GM23338 (cell line): Measurements from ENCODE around the gene NUP42. TPM values are rescaled to one million over a fixed set of nuclear protein-coding genes. Genes with fewer than 3 reads are reported as not detected.

Experiments
- ATAC-seq: fragments of 200-7000 bp; cut with Tn5 transposase; 3 replicates; pipeline ENCODE4 v1.9.1; 2020
- DNase-seq: peaks from one replicate; pipeline ENCODE4 v3.0.0-alpha.2; 2015; ENCODE audit warnings: low spot score
- H2AFZ ChIP-seq: fragments of 200-600 bp; sonication (generic); 2 replicates; pipeline ENCODE4 v1.8.0; 2016; ENCODE audit warnings: antibody characterized with exemption, mild to moderate bottlenecking, moderate library complexity
- H3F3A ChIP-seq: fragments of 200-600 bp; sonication (generic); replicated peaks from 2 replicates; pipeline ENCODE4 v1.8.0; 2017; ENCODE audit warnings: antibody characterized with exemption, mixed run types, low read depth
- H3K27ac ChIP-seq: fragments of 200-600 bp; sonication (generic); 2 replicates; pipeline ENCODE4 v1.6.1; 2016; ENCODE audit warnings: low read depth
- H3K27me3 ChIP-seq: fragments of 200-600 bp; sonication (generic); 2 replicates; pipeline ENCODE4 v1.8.0; 2016; ENCODE audit warnings: mild to moderate bottlenecking, mixed run types, moderate library complexity; ENCODE audit not compliant: insufficient read depth
- H3K36me3 ChIP-seq: fragments of 200-600 bp; sonication (generic); 2 replicates; pipeline ENCODE4 v1.8.0; 2016; ENCODE audit warnings: mild to moderate bottlenecking; ENCODE audit not compliant: insufficient read depth
- H3K4me1 ChIP-seq: fragments of 200-600 bp; sonication (generic); 2 replicates; pipeline ENCODE4 v1.8.0; 2016; ENCODE audit warnings: mild to moderate bottlenecking, moderate library complexity; ENCODE audit not compliant: insufficient read depth
- H3K4me2 ChIP-seq: fragments of 200-600 bp; sonication (generic); 2 replicates; pipeline ENCODE4 v1.7.1; 2017; ENCODE audit warnings: mixed run types
- H3K4me3 ChIP-seq: fragments of 200-600 bp; sonication (generic); 2 replicates; pipeline ENCODE4 v1.6.1; 2016; ENCODE audit warnings: mixed run types
- H3K79me2 ChIP-seq: fragments of 200-600 bp; sonication (generic); replicated peaks from 2 replicates; pipeline ENCODE4 v1.8.0; 2017; ENCODE audit warnings: mild to moderate bottlenecking; ENCODE audit not compliant: insufficient read depth
- H3K9me2 ChIP-seq: fragments of 200-600 bp; sonication (generic); 2 replicates; pipeline ENCODE4 v1.8.0; 2017; ENCODE audit not compliant: insufficient read depth
- H4K20me1 ChIP-seq: fragments of 200-600 bp; sonication (generic); replicated peaks from 2 replicates; pipeline ENCODE4 v1.8.0; 2017; ENCODE audit warnings: mild to moderate bottlenecking; ENCODE audit not compliant: insufficient read depth
- H3K27ac Mint-ChIP-seq: 2 replicates; pipeline ENCODE4 v1.8.0; 2020; ENCODE audit warnings: inconsistent platforms, mild to moderate bottlenecking, moderate library complexity, mixed read lengths
- H3K27me3 Mint-ChIP-seq: 3 replicates; pipeline ENCODE4 v1.8.0; 2022; ENCODE audit warnings: low read depth, mild to moderate bottlenecking, moderate library complexity, mixed read lengths, inconsistent platforms; ENCODE audit not compliant: insufficient read depth, poor library complexity
- H3K36me3 Mint-ChIP-seq: 3 replicates; pipeline ENCODE4 v1.8.0; 2021; ENCODE audit warnings: low read depth, mild to moderate bottlenecking, inconsistent platforms, moderate library complexity, mixed read lengths
- H3K4me1 Mint-ChIP-seq: 3 replicates; pipeline ENCODE4 v1.8.0; 2020; ENCODE audit warnings: mild to moderate bottlenecking, inconsistent platforms, mixed read lengths
- H3K4me3 Mint-ChIP-seq: 3 replicates; pipeline ENCODE4 v1.8.0; 2021; ENCODE audit warnings: moderate library complexity, mild to moderate bottlenecking, inconsistent platforms, mixed read lengths
- H3K9me3 Mint-ChIP-seq: 3 replicates; pipeline ENCODE4 v1.8.0; 2020; ENCODE audit warnings: moderate library complexity, mild to moderate bottlenecking, inconsistent platforms, mixed read lengths
- CREB1 ChIP-seq: fragments of 250-450 bp; sonication (Bioruptor Pico); IDR thresholded peaks from 2 replicates; pipeline ENCODE4 v1.5.0; 2020; ENCODE audit warnings: low read depth, mild to moderate bottlenecking, moderate library complexity
- EZH2 ChIP-seq: fragments of 200-600 bp; sonication (generic); IDR thresholded peaks from one replicate; pipeline ENCODE4 v1.8.0; 2017; ENCODE audit warnings: antibody characterized with exemption, mild to moderate bottlenecking, low read depth; ENCODE audit not compliant: unreplicated experiment
- EZH2phosphoT487 ChIP-seq: fragments of 200-600 bp; sonication (generic); IDR thresholded peaks from one replicate; pipeline ENCODE4 v1.8.1; 2018; ENCODE audit warnings: antibody characterized with exemption; ENCODE audit not compliant: unreplicated experiment
- JUNB ChIP-seq: IDR thresholded peaks from one replicate; pipeline ENCODE4 v1.6.1; 2016; ENCODE audit warnings: antibody characterized with exemption; ENCODE audit not compliant: unreplicated experiment
- NANOG ChIP-seq: IDR thresholded peaks from 2 replicates; pipeline ENCODE4 v1.6.1; 2016; ENCODE audit warnings: antibody characterized with exemption, borderline replicate concordance
- POLR2AphosphoS5 ChIP-seq: IDR thresholded peaks from 2 replicates; pipeline ENCODE4 v1.6.1; 2016; ENCODE audit warnings: antibody characterized with exemption, low read depth
- STAT1 ChIP-seq: IDR thresholded peaks from one replicate; pipeline ENCODE4 v1.6.1; 2016; ENCODE audit warnings: antibody characterized with exemption; ENCODE audit not compliant: unreplicated experiment
- ZNF114 ChIP-seq: fragments of 250-450 bp; sonication (Bioruptor Pico); IDR thresholded peaks from 2 replicates; pipeline ENCODE4 v1.5.0; 2020; ENCODE audit warnings: mild to moderate bottlenecking, moderate library complexity
- ZNF331 ChIP-seq: fragments of 250-450 bp; sonication (Bioruptor Pico); IDR thresholded peaks from 2 replicates; pipeline ENCODE4 v1.5.0; 2020; ENCODE audit warnings: low read depth, mild to moderate bottlenecking, moderate library complexity
- polyA plus RNA-seq: library from polyadenylated mRNA; unstranded; fragments of >200 nt; fragmentation: Nextera tagmentation; extraction: Ambion mirVana; gene quantifications from 2 replicates; pipeline ENCODE4 v1.2.1, GENCODE V29; 2016
- total RNA-seq: library from RNA; depleted of rRNA; stranded (reverse); fragments of >200 nt; shearing (Covaris generic); gene quantifications from 2 replicates; pipeline ENCODE4 v1.2.3, GENCODE V29; 2014
- TF ChIP-seq, protein P1 (sequence below), 2 experiments: fragments of 200-600 bp in 1 of 2; sonication (generic) in 1 of 2; conservative IDR thresholded peaks; 2 replicates each; pipeline versions ENCODE4 v1.5.1 to v1.6.1; 2016 to 2017; ENCODE audit warnings: antibody characterized with exemption in 2 of 2, low read depth in 2 of 2, mild to moderate bottlenecking in 2 of 2, moderate library complexity in 1 of 2
- TF ChIP-seq, protein P2 (sequence below): IDR thresholded peaks from 2 replicates; pipeline ENCODE4 v1.6.1; 2016; ENCODE audit warnings: antibody characterized with exemption
- TF ChIP-seq, protein P3 (sequence below): fragments of 250-450 bp; sonication (Bioruptor Pico); IDR thresholded peaks from 2 replicates; pipeline ENCODE4 v1.5.0; 2020; ENCODE audit warnings: mild to moderate bottlenecking, moderate library complexity

NUP42 gene
- total and polyA plus RNA-seq, 2 experiments from 2014 or later, result 39.1 to 42.7 TPM

DNA sequence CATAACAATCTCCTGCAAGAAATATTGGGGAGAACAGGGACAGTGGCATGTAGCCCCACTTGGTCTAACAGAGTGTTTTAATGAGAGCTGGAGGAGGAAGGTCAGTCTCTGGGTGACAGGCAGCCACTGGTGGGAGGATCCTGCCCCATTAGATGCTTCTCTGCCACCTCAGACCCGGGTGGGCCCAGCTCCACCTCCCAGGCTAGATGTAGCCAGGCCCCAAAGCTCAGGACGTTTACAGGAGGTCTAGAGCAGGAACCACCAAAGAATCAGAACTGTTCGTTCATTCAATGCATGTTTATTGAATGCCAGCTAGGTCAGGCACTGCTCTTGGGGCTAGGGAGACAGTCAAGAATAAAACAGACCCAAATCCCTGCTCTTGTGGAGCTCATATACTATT, 36.3 kb downstream of the NUP42 start:
- Mint-ChIP-seq H3K27me3 (peaks cover 5% of the 10 kb centered on the region), H3K4me3 (no peak overlapping the region), H3K36me3 (no peaks in the 10 kb centered on the region), H3K9me3 (no peaks in the 10 kb centered on the region), H3K27ac (no peak overlapping the region), H3K4me1 (peaks cover 16% of the 10 kb centered on the region; the same call in 2 of the 3 replicates)
- Histone ChIP-seq H3K27ac (no peak overlapping the region), H3K4me1 (peaks cover 8% of the 10 kb centered on the region; the same call in 1 of the 2 replicates), H3K9me2 (0 out of 2 replicates have a peak, but pooled peaks cover 4% of the 10 kb centered on the region), H3K36me3 (no peaks in the 10 kb centered on the region), H3F3A (no peaks in the 10 kb centered on the region), H3K4me2 (no peak overlapping the region), H4K20me1 (no peaks in the 10 kb centered on the region), H2AFZ (peak overlapping the region; percentile 78; the same call in 1 of the 2 replicates), H3K4me3 (no peak overlapping the region), H3K27me3 (no peaks in the 10 kb centered on the region), H3K79me2 (no peaks in the 10 kb centered on the region)
- no peak for TF ChIP-seq POLR2AphosphoS5
- ATAC-seq (no peak), DNase-seq (no peak)

DNA sequence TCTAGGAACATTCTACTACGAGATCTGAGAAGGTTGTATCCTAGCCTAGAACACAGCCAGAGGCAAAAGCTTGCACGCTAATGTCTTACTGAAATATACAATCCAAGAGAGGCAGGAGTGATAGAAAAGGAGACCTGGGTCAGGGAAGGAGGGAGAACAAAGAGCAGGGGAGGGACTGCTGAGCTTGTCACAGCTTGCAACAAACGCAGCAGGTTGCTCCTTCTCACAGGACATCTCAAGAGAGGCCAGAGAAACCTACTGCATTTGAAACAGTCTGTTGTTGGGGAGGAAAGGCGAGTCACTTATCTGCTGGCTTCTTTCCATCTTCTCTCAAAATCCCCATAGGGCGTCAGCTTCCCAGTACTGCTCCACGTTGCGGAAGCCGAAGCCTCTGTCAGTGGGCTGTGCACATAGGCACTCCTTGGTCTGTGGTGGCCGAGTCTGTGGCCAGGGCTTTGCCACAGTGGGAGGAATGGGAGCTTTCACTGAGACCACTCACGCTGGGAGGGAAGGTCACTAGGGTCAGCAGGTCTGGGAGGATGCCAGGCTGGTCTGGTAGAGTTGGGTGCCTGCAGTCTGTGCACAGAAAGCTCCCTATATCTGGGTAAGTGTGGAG, 39.0 kb downstream of the NUP42 start:
- no peak overlapping the region for H3K27ac Mint-ChIP-seq
- H3K27me3 Mint-ChIP-seq, result peaks cover 2% of the 10 kb centered on the region
- peaks cover 13% of the 10 kb centered on the region; the same call in 2 of the 3 replicates for H3K4me1 Mint-ChIP-seq
- Histone ChIP-seq H3K4me3 (no peak overlapping the region), H3K27ac (no peak overlapping the region), H3K79me2 (no peaks in the 10 kb centered on the region), H3K36me3 (no peaks in the 10 kb centered on the region), H2AFZ (peak overlapping the region; percentile 76), H3K4me1 (peaks cover 8% of the 10 kb centered on the region; the same call in 1 of the 2 replicates), H3K9me2 (no peaks in the 10 kb centered on the region), H4K20me1 (no peaks in the 10 kb centered on the region), H3F3A (no peaks in the 10 kb centered on the region), H3K4me2 (no peak overlapping the region), H3K27me3 (no peaks in the 10 kb centered on the region)
- ATAC-seq, result peak; percentile 59
- no peak overlapping the region for H3K4me3 Mint-ChIP-seq
- no peak for DNase-seq
- H3K9me3 Mint-ChIP-seq, result no peaks in the 10 kb centered on the region
- no peaks in the 10 kb centered on the region for H3K36me3 Mint-ChIP-seq
- no peak for TF ChIP-seq EZH2
- TF ChIP-seq JUNB, result no peak
- no peak for TF ChIP-seq STAT1
- TF ChIP-seq, protein P1, sequence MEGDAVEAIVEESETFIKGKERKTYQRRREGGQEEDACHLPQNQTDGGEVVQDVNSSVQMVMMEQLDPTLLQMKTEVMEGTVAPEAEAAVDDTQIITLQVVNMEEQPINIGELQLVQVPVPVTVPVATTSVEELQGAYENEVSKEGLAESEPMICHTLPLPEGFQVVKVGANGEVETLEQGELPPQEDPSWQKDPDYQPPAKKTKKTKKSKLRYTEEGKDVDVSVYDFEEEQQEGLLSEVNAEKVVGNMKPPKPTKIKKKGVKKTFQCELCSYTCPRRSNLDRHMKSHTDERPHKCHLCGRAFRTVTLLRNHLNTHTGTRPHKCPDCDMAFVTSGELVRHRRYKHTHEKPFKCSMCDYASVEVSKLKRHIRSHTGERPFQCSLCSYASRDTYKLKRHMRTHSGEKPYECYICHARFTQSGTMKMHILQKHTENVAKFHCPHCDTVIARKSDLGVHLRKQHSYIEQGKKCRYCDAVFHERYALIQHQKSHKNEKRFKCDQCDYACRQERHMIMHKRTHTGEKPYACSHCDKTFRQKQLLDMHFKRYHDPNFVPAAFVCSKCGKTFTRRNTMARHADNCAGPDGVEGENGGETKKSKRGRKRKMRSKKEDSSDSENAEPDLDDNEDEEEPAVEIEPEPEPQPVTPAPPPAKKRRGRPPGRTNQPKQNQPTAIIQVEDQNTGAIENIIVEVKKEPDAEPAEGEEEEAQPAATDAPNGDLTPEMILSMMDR (conservative IDR thresholded peaks at IDR 0.05; ENCODE audit: low read depth in 2 of 2), result no peak
- TF ChIP-seq, protein P2, sequence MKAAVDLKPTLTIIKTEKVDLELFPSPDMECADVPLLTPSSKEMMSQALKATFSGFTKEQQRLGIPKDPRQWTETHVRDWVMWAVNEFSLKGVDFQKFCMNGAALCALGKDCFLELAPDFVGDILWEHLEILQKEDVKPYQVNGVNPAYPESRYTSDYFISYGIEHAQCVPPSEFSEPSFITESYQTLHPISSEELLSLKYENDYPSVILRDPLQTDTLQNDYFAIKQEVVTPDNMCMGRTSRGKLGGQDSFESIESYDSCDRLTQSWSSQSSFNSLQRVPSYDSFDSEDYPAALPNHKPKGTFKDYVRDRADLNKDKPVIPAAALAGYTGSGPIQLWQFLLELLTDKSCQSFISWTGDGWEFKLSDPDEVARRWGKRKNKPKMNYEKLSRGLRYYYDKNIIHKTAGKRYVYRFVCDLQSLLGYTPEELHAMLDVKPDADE, result no peak
- no peak for TF ChIP-seq ZNF114 (CRISPR knock-in tag)
- TF ChIP-seq, protein P3, sequence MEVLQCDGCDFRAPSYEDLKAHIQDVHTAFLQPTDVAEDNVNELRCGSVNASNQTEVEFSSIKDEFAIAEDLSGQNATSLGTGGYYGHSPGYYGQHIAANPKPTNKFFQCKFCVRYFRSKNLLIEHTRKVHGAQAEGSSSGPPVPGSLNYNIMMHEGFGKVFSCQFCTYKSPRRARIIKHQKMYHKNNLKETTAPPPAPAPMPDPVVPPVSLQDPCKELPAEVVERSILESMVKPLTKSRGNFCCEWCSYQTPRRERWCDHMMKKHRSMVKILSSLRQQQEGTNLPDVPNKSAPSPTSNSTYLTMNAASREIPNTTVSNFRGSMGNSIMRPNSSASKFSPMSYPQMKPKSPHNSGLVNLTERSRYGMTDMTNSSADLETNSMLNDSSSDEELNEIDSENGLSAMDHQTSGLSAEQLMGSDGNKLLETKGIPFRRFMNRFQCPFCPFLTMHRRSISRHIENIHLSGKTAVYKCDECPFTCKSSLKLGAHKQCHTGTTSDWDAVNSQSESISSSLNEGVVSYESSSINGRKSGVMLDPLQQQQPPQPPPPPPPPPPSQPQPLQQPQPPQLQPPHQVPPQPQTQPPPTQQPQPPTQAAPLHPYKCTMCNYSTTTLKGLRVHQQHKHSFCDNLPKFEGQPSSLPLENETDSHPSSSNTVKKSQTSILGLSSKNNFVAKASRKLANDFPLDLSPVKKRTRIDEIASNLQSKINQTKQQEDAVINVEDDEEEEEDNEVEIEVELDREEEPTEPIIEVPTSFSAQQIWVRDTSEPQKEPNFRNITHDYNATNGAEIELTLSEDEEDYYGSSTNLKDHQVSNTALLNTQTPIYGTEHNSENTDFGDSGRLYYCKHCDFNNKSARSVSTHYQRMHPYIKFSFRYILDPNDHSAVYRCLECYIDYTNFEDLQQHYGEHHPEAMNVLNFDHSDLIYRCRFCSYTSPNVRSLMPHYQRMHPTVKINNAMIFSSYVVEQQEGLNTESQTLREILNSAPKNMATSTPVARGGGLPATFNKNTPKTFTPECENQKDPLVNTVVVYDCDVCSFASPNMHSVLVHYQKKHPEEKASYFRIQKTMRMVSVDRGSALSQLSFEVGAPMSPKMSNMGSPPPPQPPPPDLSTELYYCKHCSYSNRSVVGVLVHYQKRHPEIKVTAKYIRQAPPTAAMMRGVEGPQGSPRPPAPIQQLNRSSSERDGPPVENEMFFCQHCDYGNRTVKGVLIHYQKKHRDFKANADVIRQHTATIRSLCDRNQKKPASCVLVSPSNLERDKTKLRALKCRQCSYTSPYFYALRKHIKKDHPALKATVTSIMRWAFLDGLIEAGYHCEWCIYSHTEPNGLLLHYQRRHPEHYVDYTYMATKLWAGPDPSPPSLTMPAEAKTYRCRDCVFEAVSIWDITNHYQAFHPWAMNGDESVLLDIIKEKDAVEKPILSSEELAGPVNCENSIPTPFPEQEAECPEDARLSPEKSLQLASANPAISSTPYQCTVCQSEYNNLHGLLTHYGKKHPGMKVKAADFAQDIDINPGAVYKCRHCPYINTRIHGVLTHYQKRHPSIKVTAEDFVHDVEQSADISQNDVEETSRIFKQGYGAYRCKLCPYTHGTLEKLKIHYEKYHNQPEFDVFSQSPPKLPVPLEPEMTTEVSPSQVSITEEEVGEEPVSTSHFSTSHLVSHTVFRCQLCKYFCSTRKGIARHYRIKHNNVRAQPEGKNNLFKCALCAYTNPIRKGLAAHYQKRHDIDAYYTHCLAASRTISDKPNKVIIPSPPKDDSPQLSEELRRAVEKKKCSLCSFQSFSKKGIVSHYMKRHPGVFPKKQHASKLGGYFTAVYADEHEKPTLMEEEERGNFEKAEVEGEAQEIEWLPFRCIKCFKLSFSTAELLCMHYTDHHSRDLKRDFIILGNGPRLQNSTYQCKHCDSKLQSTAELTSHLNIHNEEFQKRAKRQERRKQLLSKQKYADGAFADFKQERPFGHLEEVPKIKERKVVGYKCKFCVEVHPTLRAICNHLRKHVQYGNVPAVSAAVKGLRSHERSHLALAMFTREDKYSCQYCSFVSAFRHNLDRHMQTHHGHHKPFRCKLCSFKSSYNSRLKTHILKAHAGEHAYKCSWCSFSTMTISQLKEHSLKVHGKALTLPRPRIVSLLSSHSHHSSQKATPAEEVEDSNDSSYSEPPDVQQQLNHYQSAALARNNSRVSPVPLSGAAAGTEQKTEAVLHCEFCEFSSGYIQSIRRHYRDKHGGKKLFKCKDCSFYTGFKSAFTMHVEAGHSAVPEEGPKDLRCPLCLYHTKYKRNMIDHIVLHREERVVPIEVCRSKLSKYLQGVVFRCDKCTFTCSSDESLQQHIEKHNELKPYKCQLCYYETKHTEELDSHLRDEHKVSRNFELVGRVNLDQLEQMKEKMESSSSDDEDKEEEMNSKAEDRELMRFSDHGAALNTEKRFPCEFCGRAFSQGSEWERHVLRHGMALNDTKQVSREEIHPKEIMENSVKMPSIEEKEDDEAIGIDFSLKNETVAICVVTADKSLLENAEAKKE, result no peak
- TF ChIP-seq EZH2phosphoT487, result no peak
- no peak for TF ChIP-seq CREB1 (CRISPR knock-in tag)
- no peak for TF ChIP-seq POLR2AphosphoS5
- no peak for TF ChIP-seq NANOG
- TF ChIP-seq ZNF331 (CRISPR knock-in tag), result no peak
